ENCODE results near the gene NTPCR. TPM values are rescaled to one million over a fixed set of nuclear protein-coding genes. Genes with fewer than 3 reads are reported as not detected.

NTPCR gene
- total RNA-seq, 1 experiment from 2014 or later: 34.2 TPM

GRCh38 chr1:232944347-232944746 is 6.1 kb upstream of the NTPCR start:
- no peak overlapping the region for H3K9ac ChIP-seq (ENCODE audit: low read length)
- intact Hi-C loops (cut with micrococcal nuclease): no loop called here
- no peaks in the 10 kb centered on the region for H4K20me1 ChIP-seq (ENCODE audit: insufficient read depth)
- no peak overlapping the region for H3K4me3 ChIP-seq (replicated peaks in 1 of 2; ENCODE audit: low read depth in 1 of 2, low read length in 2 of 2)
- H3K4me2 ChIP-seq (ENCODE audit: low read length): no peak overlapping the region
- no TSS peak for BruUV-seq (replicated peaks)
- no peaks in the 10 kb centered on the region for H3K79me2 ChIP-seq (ENCODE audit: insufficient read depth, low read length)
- no peak overlapping the region for H3K27ac ChIP-seq (ENCODE audit: low read depth, low read length)
- RAD21 ChIA-PET (ENCODE audit: low non-redundant PET in 1 of 2, low total read pairs in 2 of 2, uncharacterized antibody in 2 of 2, unreplicated experiment in 2 of 2): no interaction called here
- DNase-seq (ENCODE audit: low read depth, low spot score) (no peak), ATAC-seq (no peak)
- H3K36me3 ChIP-seq (ENCODE audit: control insufficient read depth in 1 of 2, insufficient read depth in 2 of 2, low read length in 2 of 2): no peaks in the 10 kb centered on the region
- CTCF ChIA-PET: no interaction called here
- TF ChIP-seq ELF1 (IDR thresholded peaks at IDR 0.05; ENCODE audit: borderline replicate concordance, low read depth) (no peak), EZH2 (IDR thresholded peaks at IDR 0.05) (no peak), EGR1 (IDR thresholded peaks at IDR 0.05; ENCODE audit: low read depth) (no peak), EZH2phosphoT487 (IDR thresholded peaks at IDR 0.05; ENCODE audit: borderline replicate concordance) (no peak), CEBPB (IDR thresholded peaks at IDR 0.05; ENCODE audit: low read depth) (no peak), CBX3 (IDR thresholded peaks at IDR 0.05; ENCODE audit: low read depth) (no peak), SIN3A (IDR thresholded peaks at IDR 0.05; ENCODE audit: low read depth) (no peak), YY1 (IDR thresholded peaks at IDR 0.05; ENCODE audit: extremely low read depth, insufficient replicate concordance, low read depth, low read length) (no peak), ZFX (IDR thresholded peaks at IDR 0.05) (no peak), ZNF274 (IDR thresholded peaks at IDR 0.05; ENCODE audit: low read depth, low read length) (no peak), RAD21 (IDR thresholded peaks at IDR 0.05; ENCODE audit: low read depth) (no peak), SP1 (IDR thresholded peaks at IDR 0.05; ENCODE audit: low read depth) (no peak), TCF7L2 (IDR thresholded peaks at IDR 0.05; ENCODE audit: borderline replicate concordance, extremely low read depth, insufficient read depth, insufficient read length) (no peak)
- TF ChIP-seq, protein P1, sequence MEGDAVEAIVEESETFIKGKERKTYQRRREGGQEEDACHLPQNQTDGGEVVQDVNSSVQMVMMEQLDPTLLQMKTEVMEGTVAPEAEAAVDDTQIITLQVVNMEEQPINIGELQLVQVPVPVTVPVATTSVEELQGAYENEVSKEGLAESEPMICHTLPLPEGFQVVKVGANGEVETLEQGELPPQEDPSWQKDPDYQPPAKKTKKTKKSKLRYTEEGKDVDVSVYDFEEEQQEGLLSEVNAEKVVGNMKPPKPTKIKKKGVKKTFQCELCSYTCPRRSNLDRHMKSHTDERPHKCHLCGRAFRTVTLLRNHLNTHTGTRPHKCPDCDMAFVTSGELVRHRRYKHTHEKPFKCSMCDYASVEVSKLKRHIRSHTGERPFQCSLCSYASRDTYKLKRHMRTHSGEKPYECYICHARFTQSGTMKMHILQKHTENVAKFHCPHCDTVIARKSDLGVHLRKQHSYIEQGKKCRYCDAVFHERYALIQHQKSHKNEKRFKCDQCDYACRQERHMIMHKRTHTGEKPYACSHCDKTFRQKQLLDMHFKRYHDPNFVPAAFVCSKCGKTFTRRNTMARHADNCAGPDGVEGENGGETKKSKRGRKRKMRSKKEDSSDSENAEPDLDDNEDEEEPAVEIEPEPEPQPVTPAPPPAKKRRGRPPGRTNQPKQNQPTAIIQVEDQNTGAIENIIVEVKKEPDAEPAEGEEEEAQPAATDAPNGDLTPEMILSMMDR (IDR thresholded peaks at IDR 0.05 in 2 of 3, conservative IDR thresholded peaks at IDR 0.05 in 1 of 3; ENCODE audit: borderline replicate concordance in 1 of 3, insufficient read depth in 1 of 3, low read depth in 2 of 3, low read length in 2 of 3): no peak
- POLR2A ChIA-PET: no interaction called here
- peaks cover 0 to 2% of the 10 kb centered on the region in 2 experiments; a peak in 3 of 4 replicates for H3K4me1 ChIP-seq (ENCODE audit: control insufficient read depth in 1 of 2, insufficient read depth in 2 of 2, low read length in 2 of 2)
- H3K9me2 ChIP-seq (ENCODE audit: insufficient read depth): no peaks in the 10 kb centered on the region
- no peaks in the 10 kb centered on the region for H3K9me3 ChIP-seq (ENCODE audit: control insufficient read depth in 1 of 2, insufficient read depth in 1 of 2, low read depth in 1 of 2, low read length in 2 of 2)
- H3K27me3 ChIP-seq (ENCODE audit: insufficient read depth, low read length): no peaks in the 10 kb centered on the region
- H2AFZ ChIP-seq (ENCODE audit: low read depth, low read length, poor library complexity, severe bottlenecking): no peak overlapping the region

All from HCT116 (cell line).